IMR-90 (cell line): ENCODE measurements around the gene PDLIM4. TPM values are rescaled to one million over a fixed set of nuclear protein-coding genes. Genes with fewer than 3 reads are reported as not detected.

Experiments
- ATAC-seq: fragments of 200-7000 bp; cut with Tn5 transposase; 2 replicates; pipeline ENCODE4 v1.9.1; 2020; ENCODE audit warnings: low read depth, mild to moderate bottlenecking, moderate library complexity
- BruUV-seq: library from RNA; stranded (reverse); fragments of 400-500 nt; replicated peaks from 2 replicates; lab custom pipeline; 2021; lab: Mats Ljungman, UMichigan
- CTCF ChIA-PET: fragments of 300-600 bp; formaldehyde crosslinking; extraction: SDS; loops from one replicate; lab custom pipeline; 2021; ENCODE audit warnings: antibody characterized with exemption; lab: Yijun Ruan, JAX
- POLR2A ChIA-PET: fragments of 300-600 bp; sonication (Branson Sonifier 250); formaldehyde crosslinking; loops from one replicate; lab custom pipeline; 2022; ENCODE audit warnings: antibody characterized with exemption; ENCODE audit not compliant: unreplicated experiment; lab: Charles Lee
- DNase-seq: peaks from one replicate; pipeline ENCODE4 v3.0.0; 2013
- H2AFZ ChIP-seq: replicated peaks from 2 replicates; pipeline ENCODE3; 2013; ENCODE audit warnings: low read length, mild to moderate bottlenecking; ENCODE audit not compliant: poor library complexity
- H2AK5ac ChIP-seq: 2 replicates; pipeline ENCODE4 v1.6.1; 2013; ENCODE audit warnings: low read depth, low read length, inconsistent platforms
- H2AK9ac ChIP-seq: replicated peaks from 2 replicates; pipeline ENCODE3; 2013; ENCODE audit warnings: mild to moderate bottlenecking, low read depth, low read length, moderate library complexity; ENCODE audit not compliant: poor library complexity
- H2BK120ac ChIP-seq: 2 replicates; pipeline ENCODE4 v1.6.1; 2013; ENCODE audit warnings: low read depth, low read length, inconsistent platforms
- H2BK15ac ChIP-seq: 3 replicates; pipeline ENCODE4 v1.6.1; 2013; ENCODE audit warnings: low read depth, low read length, inconsistent platforms
- H2BK20ac ChIP-seq: 2 replicates; pipeline ENCODE4 v1.6.1; 2013; ENCODE audit warnings: low read depth, mild to moderate bottlenecking, inconsistent platforms, low read length, moderate library complexity
- H2BK5ac ChIP-seq: 2 replicates; pipeline ENCODE4 v1.6.1; 2013; ENCODE audit warnings: mild to moderate bottlenecking, low read depth, low read length, inconsistent platforms; ENCODE audit not compliant: poor library complexity, severe bottlenecking
- H3K14ac ChIP-seq: replicated peaks from 2 replicates; pipeline ENCODE4 v1.6.1; 2013; ENCODE audit warnings: low read depth, low read length, inconsistent platforms
- H3K18ac ChIP-seq: 2 replicates; pipeline ENCODE4 v1.6.1; 2013; ENCODE audit warnings: low read depth, low read length, control low read depth
- H3K23ac ChIP-seq: 2 replicates; pipeline ENCODE4 v1.6.1; 2013; ENCODE audit warnings: low read depth, low read length, inconsistent platforms
- H3K27ac ChIP-seq: 2 replicates; pipeline ENCODE4 v1.5.1; 2013; ENCODE audit warnings: mild to moderate bottlenecking, control low read depth, low read length; ENCODE audit not compliant: insufficient read depth
- H3K27me3 ChIP-seq: 2 replicates; pipeline ENCODE4 v1.6.1; 2013; ENCODE audit warnings: low read length; ENCODE audit not compliant: control insufficient read depth, insufficient read depth
- H3K36me3 ChIP-seq: 2 replicates; pipeline ENCODE4 v1.6.1; 2013; ENCODE audit warnings: low read length, mixed read lengths; ENCODE audit not compliant: control insufficient read depth, insufficient read depth
- H3K4ac ChIP-seq: 2 replicates; pipeline ENCODE4 v1.6.1; 2013; ENCODE audit warnings: low read depth, low read length, inconsistent platforms
- H3K4me1 ChIP-seq: 2 replicates; pipeline ENCODE4 v1.6.1; 2013; ENCODE audit warnings: low read length, mixed read lengths; ENCODE audit not compliant: control insufficient read depth, insufficient read depth
- H3K4me2 ChIP-seq: 2 replicates; pipeline ENCODE4 v1.6.1; 2013; ENCODE audit warnings: low read depth, mild to moderate bottlenecking, control low read depth, low read length, moderate library complexity
- H3K4me3 ChIP-seq: 2 replicates; pipeline ENCODE4 v1.5.1; 2013; ENCODE audit warnings: low read depth, mild to moderate bottlenecking, control low read depth, low read length, moderate library complexity; ENCODE audit not compliant: insufficient read depth
- H3K56ac ChIP-seq: 2 replicates; pipeline ENCODE4 v1.6.1; 2013; ENCODE audit warnings: low read length, inconsistent platforms; ENCODE audit not compliant: insufficient read depth; ENCODE audit errors: extremely low read depth
- H3K79me1 ChIP-seq, 2 experiments: 2 replicates each; pipeline ENCODE4 v1.6.1; 2013; ENCODE audit warnings: low read length in 2 of 2, inconsistent platforms in 1 of 2, low read depth in 1 of 2
- H3K9ac ChIP-seq: 2 replicates; pipeline ENCODE4 v1.6.1; 2013; ENCODE audit warnings: low read depth, low read length, control low read depth
- H3K9me1 ChIP-seq: 2 replicates; pipeline ENCODE4 v1.6.1; 2013; ENCODE audit warnings: low read length, inconsistent platforms; ENCODE audit not compliant: insufficient read depth
- H3K9me3 ChIP-seq: 2 replicates; pipeline ENCODE4 v1.6.1; 2013; ENCODE audit warnings: low read length; ENCODE audit not compliant: control insufficient read depth, insufficient read depth
- H4K20me1 ChIP-seq: 2 replicates; pipeline ENCODE4 v1.6.1; 2013; ENCODE audit warnings: low read length, inconsistent platforms; ENCODE audit not compliant: insufficient read depth
- H4K5ac ChIP-seq: 2 replicates; pipeline ENCODE4 v1.6.1; 2013; ENCODE audit warnings: mild to moderate bottlenecking, low read depth, low read length, control low read depth
- H4K8ac ChIP-seq, 2 experiments: 2 replicates each; pipeline ENCODE4 v1.6.1; 2013; ENCODE audit warnings: low read depth in 2 of 2, low read length in 2 of 2, control low read depth in 1 of 2, inconsistent platforms in 1 of 2
- H4K91ac ChIP-seq: 2 replicates; pipeline ENCODE4 v1.6.1; 2013; ENCODE audit warnings: low read depth, low read length, inconsistent platforms; ENCODE audit not compliant: insufficient read depth
- BHLHE40 ChIP-seq: fragments of 150-350 bp; IDR thresholded peaks from 2 replicates; pipeline ENCODE4 v1.6.1; 2016; ENCODE audit warnings: mild to moderate bottlenecking, low read depth, low read length
- CHD1 ChIP-seq: IDR thresholded peaks from 2 replicates; pipeline ENCODE4 v1.6.1; 2012; ENCODE audit warnings: low read depth, low read length, improper control_type of control experiment
- FOS ChIP-seq: fragments of 150-350 bp; IDR thresholded peaks from 2 replicates; pipeline ENCODE4 v1.6.1; 2016; ENCODE audit warnings: low read depth, low read length
- MAZ ChIP-seq: IDR thresholded peaks from 2 replicates; pipeline ENCODE4 v1.6.1; 2012; ENCODE audit warnings: low read depth, mild to moderate bottlenecking, low read length, improper control_type of control experiment, moderate library complexity, borderline replicate concordance
- POLR2A ChIP-seq: IDR thresholded peaks from 2 replicates; pipeline ENCODE4 v1.6.1; 2012; ENCODE audit warnings: mild to moderate bottlenecking, low read depth, low read length
- RAD21 ChIP-seq: IDR thresholded peaks from 2 replicates; pipeline ENCODE4 v1.6.1; 2012; ENCODE audit warnings: low read length, improper control_type of control experiment
- RFX5 ChIP-seq: IDR thresholded peaks from 2 replicates; pipeline ENCODE4 v1.8.0; 2012; ENCODE audit warnings: low read depth, mild to moderate bottlenecking, low read length, moderate library complexity
- WGBS, 2 experiments: methylation state at CpG; one replicate each; pipeline versions ENCODE4 v1.1.5 to v1.1.7; 2013; ENCODE audit warnings: missing lambda C conversion rate in 2 of 2; ENCODE audit not compliant: insufficient read length in 1 of 2; ENCODE audit errors: extremely low coverage in 2 of 2; 5-methylcytosine and 5-hydroxymethylcytosine counted together
- dilution Hi-C: fragments of 300-500 bp; cut with HindIII; formaldehyde crosslinking; loops from one replicate; pipeline ENCODE4 v1.14.3; 2018; ENCODE audit warnings: low sequenced_read_pairs; ENCODE audit not compliant: unreplicated experiment
- in situ Hi-C: fragments of 300-500 bp; cut with MboI; formaldehyde crosslinking; loops from 3 replicates; pipeline ENCODE4 v1.14.3; 2019; ENCODE audit warnings: low sequenced_read_pairs, inconsistent platforms, mixed read lengths
- intact Hi-C: fragments of 100-400 bp; cut with micrococcal nuclease; formaldehyde crosslinking; loops from 2 replicates; pipeline ENCODE4 v1.10.0; 2022
- polyA plus RNA-seq, 3 experiments: library from polyadenylated mRNA; depleted of rRNA; stranded (reverse); fragments of >200 nt; gene quantifications; 2 replicates each; pipeline ENCODE4 v1.2.3, GENCODE V29; 2012; ENCODE audit warnings: low replicate concordance in 1 of 3
- total RNA-seq: library from RNA; depleted of rRNA; stranded (reverse); fragments of >200 nt; gene quantifications from 2 replicates; pipeline ENCODE4 v1.2.3, GENCODE V29; 2012
- TF ChIP-seq, protein P1 (sequence below): fragments of 150-350 bp; IDR thresholded peaks from 2 replicates; pipeline ENCODE4 v1.6.1; 2017; ENCODE audit warnings: mild to moderate bottlenecking, antibody characterized with exemption, low read length, low read depth
- TF ChIP-seq, protein P2 (sequence below): fragments of 150-350 bp; IDR thresholded peaks from 2 replicates; pipeline ENCODE4 v1.6.1; 2016; ENCODE audit warnings: low read depth, mild to moderate bottlenecking, low read length, moderate library complexity, borderline replicate concordance

Gene PDLIM4
- total and polyA plus RNA-seq, 2 of the 4 experiments (the other 2 are of a cell fraction) = 61.1 to 214 TPM

DNA sequence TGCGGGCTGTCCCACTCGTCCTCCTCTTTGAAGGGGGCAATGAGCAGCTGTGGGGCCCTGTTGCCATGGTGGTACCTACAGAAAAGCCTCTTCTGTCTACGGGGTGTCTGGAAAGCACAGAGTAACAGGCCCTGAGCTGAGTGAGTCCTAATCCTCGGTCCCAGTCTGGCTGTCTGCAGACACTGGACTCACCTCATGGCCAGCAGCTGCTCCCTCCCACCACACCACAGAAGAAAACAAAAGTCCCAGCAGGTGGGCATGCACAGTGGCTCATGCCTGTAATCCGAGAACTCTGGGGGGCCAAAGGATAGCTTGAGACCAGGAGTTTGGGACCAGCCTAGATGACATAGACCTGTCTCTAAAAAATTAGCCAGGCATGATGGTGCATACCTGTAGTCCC is 49.7 kb upstream of the PDLIM4 start:
- H3K18ac ChIP-seq = no peak overlapping the region
- H3K79me1 ChIP-seq = peaks cover 27 to 40% of the 10 kb centered on the region in 2 experiments
- no peak overlapping the region for H3K4me2 ChIP-seq
- intact Hi-C loops = no loop called here
- no peak overlapping the region for H3K4ac ChIP-seq
- no peaks in the 10 kb centered on the region for H3K9me3 ChIP-seq
- H3K14ac ChIP-seq = no peak overlapping the region
- no peak overlapping the region for H2AK9ac ChIP-seq
- peaks cover 11% of the 10 kb centered on the region; the same call in 1 of the 2 replicates for H4K20me1 ChIP-seq
- H2AFZ ChIP-seq = no peak overlapping the region
- in situ Hi-C loops = no loop called here
- ATAC-seq = no peak
- H2BK5ac ChIP-seq = no peak overlapping the region
- ChIA-PET POLR2A (no interaction called here), CTCF (no interaction called here)
- peaks cover 7% of the 10 kb centered on the region for H3K4me1 ChIP-seq
- no peaks in the 10 kb centered on the region for H3K27me3 ChIP-seq
- no peak overlapping the region for H3K27ac ChIP-seq
- H4K91ac ChIP-seq = no peak overlapping the region
- no peak overlapping the region for H3K9ac ChIP-seq
- dilution Hi-C loops = no loop called here
- peaks cover 72% of the 10 kb centered on the region for H3K36me3 ChIP-seq
- no peak overlapping the region for H3K56ac ChIP-seq
- TF ChIP-seq RFX5 (no peak), CHD1 (no peak), BHLHE40 (no peak), MAZ (no peak), FOS (no peak), RAD21 (no peak), POLR2A (no peak)
- TF ChIP-seq, protein P1, sequence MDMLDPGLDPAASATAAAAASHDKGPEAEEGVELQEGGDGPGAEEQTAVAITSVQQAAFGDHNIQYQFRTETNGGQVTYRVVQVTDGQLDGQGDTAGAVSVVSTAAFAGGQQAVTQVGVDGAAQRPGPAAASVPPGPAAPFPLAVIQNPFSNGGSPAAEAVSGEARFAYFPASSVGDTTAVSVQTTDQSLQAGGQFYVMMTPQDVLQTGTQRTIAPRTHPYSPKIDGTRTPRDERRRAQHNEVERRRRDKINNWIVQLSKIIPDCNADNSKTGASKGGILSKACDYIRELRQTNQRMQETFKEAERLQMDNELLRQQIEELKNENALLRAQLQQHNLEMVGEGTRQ = no peak
- TF ChIP-seq, protein P2, sequence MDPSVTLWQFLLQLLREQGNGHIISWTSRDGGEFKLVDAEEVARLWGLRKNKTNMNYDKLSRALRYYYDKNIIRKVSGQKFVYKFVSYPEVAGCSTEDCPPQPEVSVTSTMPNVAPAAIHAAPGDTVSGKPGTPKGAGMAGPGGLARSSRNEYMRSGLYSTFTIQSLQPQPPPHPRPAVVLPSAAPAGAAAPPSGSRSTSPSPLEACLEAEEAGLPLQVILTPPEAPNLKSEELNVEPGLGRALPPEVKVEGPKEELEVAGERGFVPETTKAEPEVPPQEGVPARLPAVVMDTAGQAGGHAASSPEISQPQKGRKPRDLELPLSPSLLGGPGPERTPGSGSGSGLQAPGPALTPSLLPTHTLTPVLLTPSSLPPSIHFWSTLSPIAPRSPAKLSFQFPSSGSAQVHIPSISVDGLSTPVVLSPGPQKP = no peak
- H4K8ac ChIP-seq = no peak overlapping the region
- no peak overlapping the region for H2BK15ac ChIP-seq
- no peak overlapping the region for H3K4me3 ChIP-seq
- DNase-seq = no peak
- no peak overlapping the region for H4K5ac ChIP-seq
- peaks cover 38% of the 10 kb centered on the region for H3K9me1 ChIP-seq
- no peak overlapping the region for H2BK20ac ChIP-seq
- H2BK120ac ChIP-seq = no peak overlapping the region
- H2AK5ac ChIP-seq = no peak overlapping the region
- no peak overlapping the region for H3K23ac ChIP-seq
- WGBS, 2 experiments = 94% methylated on average over 3 of the region's 5 CpGs; no CpG with 5 or more reads in 1 of the 2 experiments
- BruUV-seq = no TSS peak
